ENCODE results near the gene OTULIN.

DNA sequence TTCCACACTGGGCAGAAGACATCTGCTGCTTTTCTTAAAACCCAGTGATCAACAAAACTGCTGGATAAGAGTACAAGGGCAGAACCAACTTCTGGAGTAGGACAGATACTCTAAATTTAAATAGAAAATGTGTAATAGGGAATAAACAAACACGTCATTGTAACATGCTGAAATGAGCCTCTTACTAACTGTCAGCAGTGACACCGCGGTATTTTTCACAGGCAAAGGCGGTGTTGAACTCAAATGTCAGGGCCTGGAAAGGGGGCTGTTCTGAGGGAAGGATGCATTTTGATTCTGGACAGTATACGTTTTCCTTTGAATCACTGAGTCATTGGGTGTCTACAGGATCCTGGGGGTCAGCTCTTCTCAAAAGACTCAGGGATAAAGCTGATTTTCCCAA, 73.5 kb downstream of the OTULIN start:
- TF ChIP-seq, protein P1, sequence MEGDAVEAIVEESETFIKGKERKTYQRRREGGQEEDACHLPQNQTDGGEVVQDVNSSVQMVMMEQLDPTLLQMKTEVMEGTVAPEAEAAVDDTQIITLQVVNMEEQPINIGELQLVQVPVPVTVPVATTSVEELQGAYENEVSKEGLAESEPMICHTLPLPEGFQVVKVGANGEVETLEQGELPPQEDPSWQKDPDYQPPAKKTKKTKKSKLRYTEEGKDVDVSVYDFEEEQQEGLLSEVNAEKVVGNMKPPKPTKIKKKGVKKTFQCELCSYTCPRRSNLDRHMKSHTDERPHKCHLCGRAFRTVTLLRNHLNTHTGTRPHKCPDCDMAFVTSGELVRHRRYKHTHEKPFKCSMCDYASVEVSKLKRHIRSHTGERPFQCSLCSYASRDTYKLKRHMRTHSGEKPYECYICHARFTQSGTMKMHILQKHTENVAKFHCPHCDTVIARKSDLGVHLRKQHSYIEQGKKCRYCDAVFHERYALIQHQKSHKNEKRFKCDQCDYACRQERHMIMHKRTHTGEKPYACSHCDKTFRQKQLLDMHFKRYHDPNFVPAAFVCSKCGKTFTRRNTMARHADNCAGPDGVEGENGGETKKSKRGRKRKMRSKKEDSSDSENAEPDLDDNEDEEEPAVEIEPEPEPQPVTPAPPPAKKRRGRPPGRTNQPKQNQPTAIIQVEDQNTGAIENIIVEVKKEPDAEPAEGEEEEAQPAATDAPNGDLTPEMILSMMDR (IDR thresholded peaks at IDR 0.05; ENCODE audit: borderline replicate concordance, extremely low read depth, low read length, poor library complexity, severe bottlenecking), result no peak
- TF ChIP-seq EZH2 (IDR thresholded peaks at IDR 0.05; ENCODE audit: borderline replicate concordance, low read depth, low read length, severe bottlenecking), result no peak

All from DND-41 (cell line).